ENCODE results near the gene CLDN2. TPM values are rescaled to one million over a fixed set of nuclear protein-coding genes. Genes with fewer than 3 reads are reported as not detected.

CLDN2 gene
- total RNA-seq, 1 donor from 2014 or later = not detected

GRCh38 chrX:106936246-106936645 is 16.0 kb downstream of the CLDN2 start:
- Histone ChIP-seq H3K27me3 (no peaks in the 10 kb centered on the region), H3K27ac (no peak overlapping the region), H3K4me3 (no peak overlapping the region), H3K4me1 (no peaks in the 10 kb centered on the region), H3K36me3 (peaks cover 0 to 6% of the 10 kb centered on the region in 2 donors), H3K9me3 (no peaks in the 10 kb centered on the region)
- intact Hi-C loops (cut with DNase I) = no loop called here
- TF ChIP-seq POLR2A (IDR thresholded peaks at IDR 0.05) (no peak), POLR2AphosphoS5 (IDR thresholded peaks at IDR 0.05; ENCODE audit: insufficient read depth in 1 of 2, low read depth in 1 of 2) (no peak), CTCF (IDR thresholded peaks at IDR 0.05) (no peak)
- DNase-seq (ENCODE audit: extremely low spot score in 2 of 2) = no peak

GRCh38 chrX:106939566-106939965 is 19.4 kb downstream of the CLDN2 start:
- intact Hi-C loops (cut with DNase I) = no loop called here
- no peak for TF ChIP-seq POLR2AphosphoS5 (IDR thresholded peaks at IDR 0.05; ENCODE audit: insufficient read depth in 1 of 2, low read depth in 1 of 2)
- TF ChIP-seq CTCF (IDR thresholded peaks at IDR 0.05) = no peak
- TF ChIP-seq POLR2A (IDR thresholded peaks at IDR 0.05) = no peak
- Histone ChIP-seq H3K27ac (no peak overlapping the region), H3K9me3 (no peaks in the 10 kb centered on the region), H3K27me3 (no peaks in the 10 kb centered on the region), H3K36me3 (peaks cover 0 to 6% of the 10 kb centered on the region in 2 donors), H3K4me1 (no peaks in the 10 kb centered on the region), H3K4me3 (no peak overlapping the region)
- no peak for DNase-seq (ENCODE audit: extremely low spot score in 2 of 2)

GRCh38 chrX:106940068-106940467 is 19.9 kb downstream of the CLDN2 start:
- intact Hi-C loops (cut with DNase I) = no loop called here
- TF ChIP-seq POLR2AphosphoS5 (IDR thresholded peaks at IDR 0.05; ENCODE audit: insufficient read depth in 1 of 2, low read depth in 1 of 2) = no peak
- TF ChIP-seq CTCF (IDR thresholded peaks at IDR 0.05) = no peak
- no peak for TF ChIP-seq POLR2A (IDR thresholded peaks at IDR 0.05)
- DNase-seq (ENCODE audit: extremely low spot score in 2 of 2) = no peak
- H3K27ac ChIP-seq = no peak overlapping the region
- H3K27me3 ChIP-seq = no peaks in the 10 kb centered on the region
- H3K4me1 ChIP-seq = no peaks in the 10 kb centered on the region
- no peaks in the 10 kb centered on the region for H3K9me3 ChIP-seq
- peaks cover 0 to 6% of the 10 kb centered on the region in 2 donors for H3K36me3 ChIP-seq
- H3K4me3 ChIP-seq = no peak overlapping the region

DNA sequence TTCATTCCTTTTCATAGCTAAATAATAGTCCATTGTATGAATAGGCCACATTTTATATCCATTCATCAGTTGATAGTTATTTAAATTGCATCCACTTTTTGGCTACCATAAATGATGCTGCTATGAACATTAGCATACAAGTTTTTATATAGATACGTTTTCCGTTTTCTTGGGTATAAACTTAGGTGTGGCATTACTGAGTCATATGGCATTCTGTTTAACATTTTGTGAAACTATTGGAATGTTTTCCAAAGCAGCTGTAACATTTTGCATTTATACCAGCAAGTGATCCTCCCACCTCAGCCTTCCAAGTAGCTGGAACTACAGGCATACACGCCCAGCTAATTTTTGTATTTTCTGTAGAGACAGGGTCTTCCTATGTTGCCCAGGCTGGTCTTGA is 26.3 kb downstream of the CLDN2 start:
- Histone ChIP-seq H3K9me3 (no peaks in the 10 kb centered on the region), H3K4me1 (no peaks in the 10 kb centered on the region), H3K27ac (no peak overlapping the region), H3K4me3 (no peak overlapping the region), H3K36me3 (no peaks in the 10 kb centered on the region), H3K27me3 (no peaks in the 10 kb centered on the region)
- intact Hi-C loops (cut with DNase I) = no loop called here
- no peak for DNase-seq (ENCODE audit: extremely low spot score in 2 of 2)
- no peak for TF ChIP-seq POLR2AphosphoS5 (IDR thresholded peaks at IDR 0.05; ENCODE audit: insufficient read depth in 1 of 2, low read depth in 1 of 2)
- no peak for TF ChIP-seq CTCF (IDR thresholded peaks at IDR 0.05)
- no peak for TF ChIP-seq POLR2A (IDR thresholded peaks at IDR 0.05)

DNA sequence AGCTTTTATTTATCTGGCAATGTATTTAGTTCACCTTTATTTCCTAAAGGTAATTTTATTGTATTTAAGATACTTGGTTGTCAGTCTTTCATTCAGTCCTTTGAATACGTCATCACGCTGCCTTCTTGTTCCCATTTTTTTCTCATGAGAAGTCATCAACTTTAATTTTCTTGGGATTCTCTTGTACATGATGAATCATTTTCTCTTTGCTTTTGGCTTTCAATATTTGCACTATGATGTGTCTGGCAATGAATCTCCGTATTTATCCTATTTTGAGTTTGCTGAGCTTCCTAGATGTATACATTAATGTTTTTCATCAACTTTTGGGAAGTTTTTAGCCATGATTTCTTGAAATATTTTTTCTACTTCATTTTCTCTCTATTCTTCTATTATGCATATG is 28.4 kb downstream of the CLDN2 start:
- H3K27me3 ChIP-seq = no peaks in the 10 kb centered on the region
- intact Hi-C loops (cut with DNase I) = no loop called here
- no peaks in the 10 kb centered on the region for H3K36me3 ChIP-seq
- no peak overlapping the region for H3K4me3 ChIP-seq
- no peaks in the 10 kb centered on the region for H3K9me3 ChIP-seq
- H3K27ac ChIP-seq = no peak overlapping the region
- DNase-seq (ENCODE audit: extremely low spot score in 2 of 2) = no peak
- H3K4me1 ChIP-seq = no peaks in the 10 kb centered on the region
- TF ChIP-seq POLR2AphosphoS5 (IDR thresholded peaks at IDR 0.05; ENCODE audit: insufficient read depth in 1 of 2, low read depth in 1 of 2) = no peak
- TF ChIP-seq CTCF (IDR thresholded peaks at IDR 0.05) = no peak
- TF ChIP-seq POLR2A (IDR thresholded peaks at IDR 0.05) = no peak
